HepG2 (cell line): ENCODE measurements around the gene ARHGAP22. TPM values are rescaled to one million over a fixed set of nuclear protein-coding genes. Genes with fewer than 3 reads are reported as not detected.

ENCODE experiments used
- DPF2 ChIP-seq: sonication (generic); formaldehyde crosslinking; IDR thresholded peaks from 2 replicates; pipeline ENCODE4 v1.4.0; 2020; ENCODE audit warnings: mild to moderate bottlenecking, low read depth, missing genetic modification reagents, borderline replicate concordance
- MXD4 ChIP-seq: IDR thresholded peaks from 2 replicates; pipeline ENCODE4 v1.6.1; 2016; ENCODE audit warnings: mild to moderate bottlenecking, missing biosample characterization, missing genetic modification reagents
- MYC ChIP-seq: sonication (generic); formaldehyde crosslinking; IDR thresholded peaks from 2 replicates; pipeline ENCODE4 v1.9.0; 2021; ENCODE audit warnings: missing genetic modification reagents, borderline replicate concordance
- TEAD2 ChIP-seq: sonication (generic); formaldehyde crosslinking; IDR thresholded peaks from 2 replicates; pipeline ENCODE4 v1.9.0; 2021; ENCODE audit warnings: missing genetic modification reagents
- ZNF142 ChIP-seq: sonication (generic); formaldehyde crosslinking; IDR thresholded peaks from 2 replicates; pipeline ENCODE4 v1.4.0; 2020; ENCODE audit warnings: missing genetic modification reagents
- polyA plus RNA-seq, 8 experiments: library from polyadenylated mRNA; depleted of rRNA in 3 of 8; stranded (reverse) in 7 of 8; unstranded in 1 of 8; fragments of >200 nt; fragmentation: Illumina TruSeq in 4 of 8; extraction: Trizol in 4 of 8; gene quantifications; 2 replicates each; pipeline versions ENCODE4 v1.2.1 to v1.2.3, GENCODE V29; 2011 to 2016; ENCODE audit warnings: low read depth in 4 of 8, missing spikeins in 1 of 8, mixed read lengths in 1 of 8; ENCODE audit not compliant: insufficient read depth in 1 of 8
- small RNA-seq, 3 experiments: library from RNA; depleted of rRNA; stranded (forward); fragments of <200 nt; gene quantifications; one replicate each; pipeline ENCODE3, GENCODE V24; 2012; ENCODE audit warnings: low read depth in 2 of 3, low replicate concordance in 1 of 3; ENCODE audit not compliant: insufficient read length in 3 of 3, insufficient read depth in 2 of 3
- total RNA-seq, 5 experiments: library from RNA; depleted of rRNA; stranded (reverse); fragments of >200 nt; fragmentation: Illumina TruSeq; extraction: Trizol; gene quantifications; 2 replicates each; pipeline ENCODE4 v1.2.3, GENCODE V29; 2016; ENCODE audit warnings: low read depth in 1 of 5

The ARHGAP22 gene
- total and polyA plus RNA-seq, 2 of the 13 experiments (the other 11 are each of a cell fraction or from before 2014, with no cell fraction given): 0.08 to 0.38 TPM

GRCh38 chr10:48398261-48398660 lies 206.6 kb downstream of the ARHGAP22 start (continued):
- TF ChIP-seq ZNF142 (CRISPR knock-in tag) (no peak), DPF2 (CRISPR knock-in tag) (no peak), MXD4 (CRISPR knock-in tag) (no peak), TEAD2 (CRISPR knock-in tag) (no peak), MYC (no peak)

Small RNA genes within 50 kb of the gene (small RNA-seq; reads per million reads assigned to genes)
- gene AC016397.1: 0 reads per million in 3 experiments

Other genes with a start within 250 kb of the ARHGAP22 start
- not detected in 2 replicates for gene WDFY4, start 79.8 kb upstream of the ARHGAP22 start, total RNA-seq (2016; rRNA removed; fragmentation: Illumina TruSeq; extraction: Trizol)
- gene WDFY4, start 79.8 kb upstream of the ARHGAP22 start, polyA plus RNA-seq (2011; rRNA removed): not detected in 2 replicates